Sigmoid colon (tissue), 7 donors: ENCODE results near the gene SLC9A3. TPM values are rescaled to one million over a fixed set of nuclear protein-coding genes. Genes with fewer than 3 reads are reported as not detected.

Experiments used
- DNase-seq: peaks from one replicate; pipeline ENCODE4 v3.0.0-alpha.2; 2019
- H3K27ac ChIP-seq, 4 donors: fragments of 200-600 bp; sonication (generic); one replicate each; pipeline ENCODE4 v1.5.1; 2016 to 2019; ENCODE audit warnings: mild to moderate bottlenecking in 1 of 4
- H3K27me3 ChIP-seq, 3 donors: fragments of 200-600 bp; sonication (generic); one replicate each; pipeline ENCODE4 v1.5.1; 2019; ENCODE audit warnings: mild to moderate bottlenecking in 1 of 3
- H3K36me3 ChIP-seq, 4 donors: fragments of 200-600 bp; sonication (generic); one replicate each; pipeline ENCODE4 v1.5.1; 2016 to 2019
- H3K4me1 ChIP-seq, 4 donors: fragments of 200-600 bp; sonication (generic); one replicate each; pipeline ENCODE4 v1.5.1; 2017 to 2019
- H3K4me3 ChIP-seq, 4 donors: fragments of 200-600 bp; sonication (generic); one replicate each; pipeline ENCODE4 v1.5.1; 2017 to 2019; ENCODE audit warnings: mild to moderate bottlenecking in 2 of 4, moderate library complexity in 1 of 4
- H3K9me3 ChIP-seq, 4 donors: fragments of 200-600 bp in 3 of 4; sonication (generic) in 3 of 4; one replicate each; pipeline versions ENCODE4 v1.5.1 to v1.6.1; 2013 to 2019
- EP300 ChIP-seq, 4 donors: sonication (generic); formaldehyde crosslinking; IDR thresholded peaks; one replicate each; pipeline ENCODE4 v1.6.1; 2017; ENCODE audit warnings: antibody characterized with exemption in 4 of 4
- POLR2A ChIP-seq, 2 donors: fragments of 450-650 bp; IDR thresholded peaks; one replicate each; pipeline ENCODE4 v1.6.1; 2016; ENCODE audit warnings: antibody characterized with exemption in 2 of 2, mild to moderate bottlenecking in 2 of 2, moderate library complexity in 2 of 2
- POLR2AphosphoS5 ChIP-seq, 4 donors: sonication (generic); formaldehyde crosslinking; IDR thresholded peaks; one replicate each; pipeline ENCODE4 v1.6.1; 2017; ENCODE audit warnings: antibody characterized with exemption in 4 of 4
- WGBS, 2 donors: extraction: QIAGEN DNeasy Blood & Tissue Kit; methylation state at CpG; one replicate each; pipeline ENCODE4 v1.1.7; 2013; 5-methylcytosine and 5-hydroxymethylcytosine counted together
- intact Hi-C: fragments of 100-400 bp; cut with DNase I; formaldehyde crosslinking; loops from one replicate; pipeline ENCODE4 v1.15.1; 2023
- polyA plus RNA-seq, 3 donors: library from polyadenylated mRNA; stranded (reverse); fragments of 200-250 nt; gene quantifications; one replicate each; pipeline ENCODE4 v1.2.3, GENCODE V29; 2013
- total RNA-seq, 4 donors: library from RNA; depleted of rRNA; stranded (reverse); fragments of >200 nt; gene quantifications; one replicate each; pipeline ENCODE4 v1.1.0, GENCODE V29; 2016
- TF ChIP-seq, protein P1 (sequence below), 4 experiments: fragments of 450-650 bp in 3 of 4; fragments of 200-600 bp in 1 of 4; IDR thresholded peaks; one replicate each; pipeline ENCODE4 v1.5.1; 2016 to 2019; ENCODE audit warnings: antibody characterized with exemption in 4 of 4, mild to moderate bottlenecking in 3 of 4, moderate library complexity in 2 of 4
- donor health status: healthy with polysubstance abuse.
- donor health status: Bipolar disorder and iron deficiency.
- donor health status: healthy.

SLC9A3 gene
- total and polyA plus RNA-seq, 7 donors, result 0.83 to 51.3 (median 2.5) TPM

DNA sequence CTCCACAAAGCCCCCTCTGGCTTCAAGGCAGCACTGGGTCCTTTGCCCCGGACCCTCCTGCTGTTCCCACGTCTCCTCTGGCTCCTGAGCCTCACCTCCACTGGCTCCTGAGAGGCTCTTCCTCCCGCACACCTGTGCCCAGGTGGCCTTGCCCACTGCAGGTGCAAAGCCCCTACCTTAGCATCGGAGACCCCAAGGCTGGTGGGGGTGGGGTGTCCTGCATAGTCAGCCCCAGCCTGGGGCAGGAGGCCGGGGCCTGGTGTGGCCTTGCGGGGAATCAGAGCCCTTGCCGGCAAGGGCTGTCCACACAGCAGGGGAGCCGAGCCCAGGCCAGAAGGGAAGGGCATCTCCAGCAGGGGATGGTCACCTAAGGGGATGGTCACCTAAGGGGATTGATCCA lies 46.6 kb upstream of the SLC9A3 start:
- peak; percentile 33 for DNase-seq
- intact Hi-C loops, result no loop called here
- WGBS, 2 donors, result 88% methylated on average over 8 of the region's 8 CpGs
- Histone ChIP-seq H3K27ac (no peak overlapping the region), H3K36me3 (no peaks in the 10 kb centered on the region), H3K27me3 (peaks cover 5 to 66% (median 19%) of the 10 kb centered on the region in 3 donors), H3K4me1 (no peaks in the 10 kb centered on the region), H3K9me3 (peaks cover 0 to 6% (median 2%) of the 10 kb centered on the region in 4 donors), H3K4me3 (no peak overlapping the region)
- TF ChIP-seq POLR2A (IDR thresholded peaks at IDR 0.05) (no peak), POLR2AphosphoS5 (IDR thresholded peaks at IDR 0.05) (no peak)

DNA sequence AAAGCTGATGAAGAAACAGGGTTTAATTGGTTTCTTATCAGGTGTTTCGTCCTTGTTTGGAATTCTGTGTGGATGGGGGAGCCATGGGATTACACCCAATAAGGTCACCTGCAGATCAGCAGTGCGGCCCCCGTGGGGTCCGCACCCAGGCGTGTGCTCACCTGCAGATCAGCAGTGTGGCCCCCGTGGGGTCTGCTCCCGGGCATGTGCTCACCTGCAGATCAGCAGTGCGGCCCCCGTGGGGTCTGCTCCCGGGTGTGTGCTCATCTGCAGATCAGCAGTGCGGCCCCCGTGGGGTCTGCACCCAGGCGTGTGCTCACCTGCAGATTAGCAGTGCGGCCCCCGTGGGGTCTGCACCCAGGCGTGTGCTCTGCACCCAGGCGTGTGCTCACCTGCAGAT lies 46.2 kb upstream of the SLC9A3 start:
- 89 to 93% methylated on average over 17 of the region's 17 CpGs for WGBS, 2 donors
- intact Hi-C loops, result no loop called here
- DNase-seq, result no peak

DNA sequence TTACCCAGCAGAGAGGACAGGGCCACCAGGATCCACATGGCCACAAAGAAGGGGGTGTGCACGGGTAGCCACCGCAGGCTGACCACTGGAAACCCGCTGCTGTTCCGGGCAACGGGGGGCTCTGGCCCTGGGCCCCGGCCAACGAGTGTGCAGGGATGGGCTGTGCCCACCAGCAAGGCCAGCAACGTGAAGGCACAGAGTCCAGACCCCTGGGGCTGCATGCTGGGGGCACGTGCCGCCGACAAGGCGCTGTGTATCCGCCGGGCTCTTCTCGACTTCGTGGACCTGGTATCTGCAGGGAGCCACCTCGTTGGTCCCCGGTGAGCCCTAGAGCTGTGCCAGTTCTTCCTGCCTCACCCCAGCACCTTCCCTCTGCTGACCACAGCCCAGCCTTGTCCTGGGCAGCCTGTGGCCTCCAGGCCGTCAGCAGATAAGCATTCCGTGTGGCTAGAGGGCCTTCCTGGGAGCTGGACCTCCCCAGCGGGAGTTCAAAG lies 45.7 kb upstream of the SLC9A3 start:
- intact Hi-C loops, result no loop called here
- Histone ChIP-seq H3K9me3 (no peaks in the 10 kb centered on the region), H3K4me3 (no peak overlapping the region), H3K36me3 (no peaks in the 10 kb centered on the region), H3K27ac (no peak overlapping the region), H3K4me1 (no peaks in the 10 kb centered on the region), H3K27me3 (peaks cover 5 to 65% (median 22%) of the 10 kb centered on the region in 3 donors)
- no peak for TF ChIP-seq POLR2AphosphoS5 (IDR thresholded peaks at IDR 0.05)
- TF ChIP-seq, protein P1, sequence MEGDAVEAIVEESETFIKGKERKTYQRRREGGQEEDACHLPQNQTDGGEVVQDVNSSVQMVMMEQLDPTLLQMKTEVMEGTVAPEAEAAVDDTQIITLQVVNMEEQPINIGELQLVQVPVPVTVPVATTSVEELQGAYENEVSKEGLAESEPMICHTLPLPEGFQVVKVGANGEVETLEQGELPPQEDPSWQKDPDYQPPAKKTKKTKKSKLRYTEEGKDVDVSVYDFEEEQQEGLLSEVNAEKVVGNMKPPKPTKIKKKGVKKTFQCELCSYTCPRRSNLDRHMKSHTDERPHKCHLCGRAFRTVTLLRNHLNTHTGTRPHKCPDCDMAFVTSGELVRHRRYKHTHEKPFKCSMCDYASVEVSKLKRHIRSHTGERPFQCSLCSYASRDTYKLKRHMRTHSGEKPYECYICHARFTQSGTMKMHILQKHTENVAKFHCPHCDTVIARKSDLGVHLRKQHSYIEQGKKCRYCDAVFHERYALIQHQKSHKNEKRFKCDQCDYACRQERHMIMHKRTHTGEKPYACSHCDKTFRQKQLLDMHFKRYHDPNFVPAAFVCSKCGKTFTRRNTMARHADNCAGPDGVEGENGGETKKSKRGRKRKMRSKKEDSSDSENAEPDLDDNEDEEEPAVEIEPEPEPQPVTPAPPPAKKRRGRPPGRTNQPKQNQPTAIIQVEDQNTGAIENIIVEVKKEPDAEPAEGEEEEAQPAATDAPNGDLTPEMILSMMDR (IDR thresholded peaks at IDR 0.05), result no peak
- TF ChIP-seq POLR2A (IDR thresholded peaks at IDR 0.05), result no peak
- TF ChIP-seq EP300 (IDR thresholded peaks at IDR 0.05), result no peak
- 80 to 87% methylated on average over 21 of the region's 21 CpGs for WGBS, 2 donors
- peak; percentile 41 for DNase-seq

More for the DNA sequence above, 46.2 kb upstream of the SLC9A3 start:
- no peaks in the 10 kb centered on the region for H3K36me3 ChIP-seq
- TF ChIP-seq, protein P1 (IDR thresholded peaks at IDR 0.05), result no peak
- TF ChIP-seq POLR2AphosphoS5 (IDR thresholded peaks at IDR 0.05), result no peak
- no peak for TF ChIP-seq EP300 (IDR thresholded peaks at IDR 0.05)
- TF ChIP-seq POLR2A (IDR thresholded peaks at IDR 0.05), result no peak
- H3K27ac ChIP-seq, result no peak overlapping the region
- H3K9me3 ChIP-seq, result peaks cover 0 to 2% (median under 1%) of the 10 kb centered on the region in 4 donors
- H3K4me1 ChIP-seq, result no peaks in the 10 kb centered on the region
- H3K27me3 ChIP-seq, result peaks cover 5 to 66% (median 22%) of the 10 kb centered on the region in 3 donors
- no peak overlapping the region for H3K4me3 ChIP-seq

DNA sequence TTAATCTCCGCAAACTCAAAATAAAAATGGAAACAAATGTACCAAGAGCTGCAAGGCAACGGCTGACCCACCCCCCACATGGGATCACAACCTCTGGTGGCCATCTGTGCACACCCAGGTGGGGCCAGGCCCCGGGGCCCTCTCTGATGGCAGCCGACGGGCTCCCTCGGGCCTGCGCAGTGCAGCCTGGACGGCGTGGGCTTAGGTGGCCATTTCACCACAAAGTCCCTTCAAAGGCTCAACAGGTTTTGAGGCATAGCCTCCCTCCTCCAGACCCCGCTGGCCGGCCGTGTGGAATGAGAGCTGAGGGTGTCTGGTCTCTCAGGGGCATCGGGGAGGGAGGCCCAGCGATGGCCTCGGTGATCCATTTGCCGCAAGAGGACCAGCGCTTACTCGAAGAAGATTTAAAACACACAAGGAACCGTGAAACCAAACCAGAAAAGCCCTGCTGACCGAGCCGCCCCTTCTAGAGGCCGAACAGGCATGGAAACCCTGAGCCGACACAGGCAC lies 45.2 kb upstream of the SLC9A3 start:
- WGBS, 2 donors, result 90 to 92% methylated on average over 23 of the region's 23 CpGs

DNA sequence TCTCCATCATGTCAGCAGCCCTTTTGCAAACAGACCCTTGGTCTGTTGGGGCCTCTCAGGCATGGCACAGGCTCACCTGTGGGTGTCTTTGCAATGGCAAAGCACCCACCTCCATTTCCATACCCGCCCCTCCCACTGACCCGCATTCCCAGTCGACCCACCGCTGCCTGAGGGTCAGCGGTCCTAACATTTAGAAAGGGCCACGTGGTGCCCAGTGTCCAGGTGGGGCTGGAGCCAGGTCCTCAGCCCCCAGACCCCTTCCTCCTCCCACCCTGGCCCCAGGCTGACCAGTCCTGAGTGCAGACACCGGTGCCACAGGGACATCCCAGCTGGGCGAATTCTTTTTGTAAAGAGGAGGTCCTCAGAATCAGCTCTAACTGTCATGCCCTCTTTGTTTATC lies 44.6 kb upstream of the SLC9A3 start:
- 87 to 88% methylated on average over 8 of the region's 8 CpGs for WGBS, 2 donors
- Histone ChIP-seq H3K9me3 (no peaks in the 10 kb centered on the region), H3K4me1 (no peaks in the 10 kb centered on the region), H3K27me3 (peaks cover 5 to 56% (median 16%) of the 10 kb centered on the region in 3 donors), H3K4me3 (no peak overlapping the region), H3K36me3 (no peaks in the 10 kb centered on the region), H3K27ac (no peak overlapping the region)
- DNase-seq, result peak; percentile 40
- intact Hi-C loops, result no loop called here
- TF ChIP-seq POLR2A (IDR thresholded peaks at IDR 0.05), result no peak
- TF ChIP-seq POLR2AphosphoS5 (IDR thresholded peaks at IDR 0.05), result no peak
- TF ChIP-seq, protein P1 (IDR thresholded peaks at IDR 0.05), result no peak
- TF ChIP-seq EP300 (IDR thresholded peaks at IDR 0.05), result no peak

More for the DNA sequence above, 45.2 kb upstream of the SLC9A3 start:
- H3K36me3 ChIP-seq, result no peaks in the 10 kb centered on the region
- TF ChIP-seq, protein P1 (IDR thresholded peaks at IDR 0.05), result no peak
- TF ChIP-seq EP300 (IDR thresholded peaks at IDR 0.05), result no peak
- TF ChIP-seq POLR2A (IDR thresholded peaks at IDR 0.05), result no peak
- TF ChIP-seq POLR2AphosphoS5 (IDR thresholded peaks at IDR 0.05), result no peak
- DNase-seq, result peak; percentile 29
- no peaks in the 10 kb centered on the region for H3K4me1 ChIP-seq
- H3K9me3 ChIP-seq, result no peaks in the 10 kb centered on the region
- H3K27me3 ChIP-seq, result peaks cover 5 to 62% (median 22%) of the 10 kb centered on the region in 3 donors
- intact Hi-C loops, result no loop called here
- H3K4me3 ChIP-seq, result no peak overlapping the region
- no peak overlapping the region for H3K27ac ChIP-seq
